T-helper 17 cell (primary cell): ENCODE results near the gene RPS2. TPM values are rescaled to one million over a fixed set of nuclear protein-coding genes. Genes with fewer than 3 reads are reported as not detected.
"Not testable (repeated sequence)": the region's sequence is repeated elsewhere in the genome, so short reads cannot be mapped to it uniquely, and the experiment has no call there.

ENCODE experiments used
- ATAC-seq: fragments of 150-1000 bp; cut with Tn5 transposase; 2 replicates; pipeline ENCODE4 v1.10.0; 2021; ENCODE audit warnings: mild to moderate bottlenecking, moderate library complexity
- DNase-seq, 3 donors: peaks; one replicate each; pipeline versions ENCODE4 v3.0.0 to v3.0.0-alpha.2; 2020 to 2021
- H3K9me3 ChIP-seq: one replicate; pipeline ENCODE4 v1.7.0; 2013; ENCODE audit warnings: low read length, mild to moderate bottlenecking; ENCODE audit not compliant: control insufficient read depth, poor library complexity, severe bottlenecking
- H3K27ac Mint-ChIP-seq: one replicate; pipeline ENCODE4 v1.8.0; 2022; ENCODE audit warnings: mild to moderate bottlenecking, moderate library complexity, mixed read lengths
- H3K27me3 Mint-ChIP-seq: one replicate; pipeline ENCODE4 v1.8.0; 2022; ENCODE audit warnings: mixed read lengths
- H3K36me3 Mint-ChIP-seq: one replicate; pipeline ENCODE4 v1.8.0; 2022; ENCODE audit warnings: low read depth, mixed read lengths
- H3K4me1 Mint-ChIP-seq: one replicate; pipeline ENCODE4 v1.8.0; 2022; ENCODE audit warnings: mild to moderate bottlenecking, mixed read lengths
- H3K4me3 Mint-ChIP-seq: one replicate; pipeline ENCODE4 v1.8.0; 2022; ENCODE audit warnings: mild to moderate bottlenecking, moderate library complexity, mixed read lengths
- total RNA-seq, 4 donors: library from RNA in 2 of 4; stranded (reverse) in 2 of 4; gene quantifications; one replicate each; pipeline ENCODE4 v1.2.3 and lab custom pipeline; 2022 to 2026

RPS2 gene
- total RNA-seq, 2 donors from 2014 or later, result 3,200 to 3,361 TPM

DNA sequence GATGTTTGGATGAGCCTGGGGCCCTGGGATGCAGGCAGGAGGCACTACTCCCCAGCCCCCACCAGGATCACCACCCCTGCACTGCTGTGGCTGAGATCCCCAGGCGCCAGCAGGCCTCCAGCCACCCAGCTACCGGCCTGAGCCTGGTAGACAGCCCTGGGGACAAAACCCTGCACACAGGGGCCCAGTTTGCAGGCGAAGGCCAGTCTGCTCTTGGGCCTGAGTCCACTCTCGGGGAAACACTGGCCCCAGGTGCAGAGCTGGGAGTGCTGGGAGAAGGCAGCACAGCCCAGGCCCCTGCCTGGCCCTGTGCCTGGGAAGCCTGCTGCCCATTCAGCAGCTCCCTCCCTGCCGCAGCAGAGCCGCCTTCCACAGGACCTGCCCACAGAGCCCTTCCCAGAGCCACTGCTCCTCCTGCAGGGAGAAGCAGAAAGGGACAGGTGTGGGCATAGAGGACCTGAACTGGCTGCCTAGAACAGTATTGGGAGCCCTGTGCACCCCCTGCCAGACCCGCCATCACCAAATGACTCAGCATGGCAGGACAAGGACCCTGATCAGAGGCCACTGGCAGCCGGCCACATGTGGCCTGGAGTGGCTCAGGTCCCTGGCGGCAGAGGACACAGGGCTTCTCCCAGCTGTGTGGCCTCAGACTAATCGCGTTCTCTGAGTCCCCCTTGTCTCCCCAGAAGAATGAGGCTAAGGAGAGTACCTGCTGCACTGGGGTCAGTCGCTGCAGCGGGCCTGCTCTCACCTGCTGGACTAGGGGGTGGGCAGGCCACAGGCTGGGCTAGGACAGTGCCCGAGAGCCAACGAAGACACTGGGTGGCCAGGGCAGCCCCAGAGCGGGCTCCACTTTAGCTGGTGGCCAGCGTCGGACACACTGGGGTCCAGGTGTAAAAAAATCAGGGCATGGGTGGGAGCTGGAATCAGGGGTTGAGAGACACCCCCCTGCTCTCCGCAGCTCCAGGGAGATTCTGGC, 32.3 kb downstream of the RPS2 start:
- Mint-ChIP-seq H3K27ac (peak overlapping the region; percentile 47), H3K27me3 (no peaks in the 10 kb centered on the region), H3K36me3 (no peaks in the 10 kb centered on the region), H3K4me1 (peaks cover 2% of the 10 kb centered on the region), H3K4me3 (no peak overlapping the region)
- ATAC-seq, result no peak
- H3K9me3 ChIP-seq, result no peaks in the 10 kb centered on the region
- no peak for DNase-seq

DNA sequence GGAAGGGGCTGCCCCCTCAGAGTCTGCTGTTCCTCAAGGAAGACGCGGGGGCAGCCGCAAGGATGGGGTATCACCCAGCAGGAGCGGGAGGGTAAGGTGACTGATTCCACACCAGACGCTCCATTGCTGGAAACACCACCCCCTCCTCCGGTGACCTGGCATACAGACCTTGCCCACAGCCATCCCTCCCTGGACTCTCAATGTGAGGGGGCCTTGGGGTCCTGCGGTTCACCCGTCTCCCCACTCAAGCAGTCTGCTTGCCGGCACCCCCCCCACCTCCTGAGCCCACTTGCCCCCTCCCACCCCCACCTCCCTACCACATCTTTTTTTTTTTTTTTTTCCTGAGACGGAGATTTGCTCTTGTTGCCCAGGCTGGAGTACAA, 34.3 kb downstream of the RPS2 start:
- no peaks in the 10 kb centered on the region for H3K27me3 Mint-ChIP-seq
- ATAC-seq (no peak), DNase-seq (no peak)
- peak overlapping the region; percentile 28 for H3K4me3 Mint-ChIP-seq
- peaks cover 2% of the 10 kb centered on the region for H3K4me1 Mint-ChIP-seq
- H3K36me3 Mint-ChIP-seq, result no peaks in the 10 kb centered on the region
- no peaks in the 10 kb centered on the region for H3K9me3 ChIP-seq
- H3K27ac Mint-ChIP-seq, result no peak overlapping the region

DNA sequence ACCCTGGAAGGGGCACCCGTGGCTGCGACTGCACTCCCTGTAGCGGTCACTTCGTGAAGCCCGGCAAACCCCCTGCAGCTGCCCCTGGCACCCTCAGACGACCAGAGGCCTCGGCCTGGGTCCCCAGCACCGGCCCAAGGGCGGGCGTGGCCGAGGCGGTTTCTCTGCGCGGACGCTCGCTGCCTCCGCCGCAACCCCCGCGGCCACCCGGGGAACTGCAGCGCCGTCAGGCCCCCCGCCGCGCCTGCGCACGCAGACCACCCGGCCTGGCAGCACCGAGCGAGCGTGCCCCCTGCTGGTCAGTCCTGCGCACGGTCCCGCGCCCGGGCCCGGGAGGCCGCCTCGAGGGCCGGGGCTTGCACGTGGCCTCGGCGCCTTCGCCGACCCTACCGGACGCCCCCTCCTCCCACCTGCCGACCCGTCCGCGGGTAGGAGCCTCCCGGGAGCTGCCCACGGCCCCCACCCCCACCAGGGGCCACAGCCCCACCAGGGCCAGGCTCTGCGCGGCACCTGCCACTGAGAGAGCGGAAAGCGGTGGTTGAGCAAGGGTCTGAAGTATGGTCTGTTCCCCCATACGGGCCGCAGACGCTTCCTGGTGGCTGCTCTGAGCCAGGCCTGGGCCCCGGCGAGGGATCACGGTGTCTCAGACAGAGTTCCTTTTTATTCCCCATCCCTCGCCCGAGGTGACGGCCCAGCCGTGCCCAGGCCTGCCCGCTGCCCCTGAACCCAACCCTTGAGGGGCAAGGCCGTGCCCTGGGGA, 34.9 kb downstream of the RPS2 start:
- Mint-ChIP-seq H3K27me3 (peaks cover 2% of the 10 kb centered on the region), H3K4me3 (peak overlapping the region; percentile 49), H3K36me3 (no peaks in the 10 kb centered on the region), H3K27ac (no peak overlapping the region), H3K4me1 (peaks cover 2% of the 10 kb centered on the region)
- DNase-seq (peak; percentile 87 to 97 (median 94)), ATAC-seq (peak; percentile 99)
- no peaks in the 10 kb centered on the region for H3K9me3 ChIP-seq

DNA sequence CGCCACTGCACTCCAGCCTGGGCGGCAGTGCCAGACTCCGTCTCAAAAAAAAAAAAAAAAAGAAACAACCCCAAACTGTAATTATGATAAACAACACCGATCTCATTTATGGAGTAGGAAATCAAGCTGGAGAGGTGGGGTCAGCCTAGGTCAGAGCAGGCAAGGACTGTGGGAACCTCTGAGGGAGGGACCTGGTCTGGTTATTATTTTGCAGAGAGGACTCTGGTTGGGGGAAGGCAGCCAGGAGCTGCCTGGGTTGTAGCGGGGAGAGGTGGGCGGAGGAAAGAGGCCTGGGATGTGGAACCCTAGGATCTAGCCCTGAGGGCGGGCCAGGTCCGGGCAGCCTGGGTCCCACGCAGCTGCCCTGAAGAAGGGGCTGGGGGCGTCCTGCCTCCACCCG, 35.5 kb downstream of the RPS2 start:
- ATAC-seq (peak; percentile 11), DNase-seq (no peak)
- H3K9me3 ChIP-seq, result no peaks in the 10 kb centered on the region
- Mint-ChIP-seq H3K4me1 (peaks cover 6% of the 10 kb centered on the region), H3K4me3 (peak overlapping the region; percentile 73), H3K36me3 (no peaks in the 10 kb centered on the region), H3K27me3 (peaks cover 9% of the 10 kb centered on the region), H3K27ac (no peak overlapping the region)

DNA sequence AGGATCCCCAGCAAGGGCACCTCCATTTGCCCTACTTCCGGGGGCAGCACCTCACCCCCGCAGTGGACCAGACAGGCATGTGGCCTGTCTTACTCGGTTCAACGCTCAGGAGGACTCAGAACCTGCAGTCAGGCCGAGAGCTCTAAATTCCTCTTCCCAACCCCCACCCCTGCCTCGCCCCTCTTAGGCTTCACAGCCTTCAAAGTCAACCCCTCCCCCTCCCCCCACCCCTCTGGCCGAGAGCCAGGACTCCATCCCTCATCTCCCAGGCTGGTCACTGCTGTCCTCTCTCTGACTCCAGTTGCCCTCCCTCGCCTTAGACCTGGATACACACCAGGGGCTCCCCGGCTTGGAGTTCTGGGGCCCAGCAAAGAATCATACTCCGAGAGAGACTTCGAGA, 38.4 kb downstream of the RPS2 start:
- Mint-ChIP-seq H3K27me3 (peaks cover 36% of the 10 kb centered on the region), H3K27ac (no peak overlapping the region), H3K36me3 (peaks cover under 1% of the 10 kb centered on the region), H3K4me3 (no peak overlapping the region), H3K4me1 (peaks cover 7% of the 10 kb centered on the region)
- H3K9me3 ChIP-seq, result no peaks in the 10 kb centered on the region
- ATAC-seq (no peak), DNase-seq (no peak)

DNA sequence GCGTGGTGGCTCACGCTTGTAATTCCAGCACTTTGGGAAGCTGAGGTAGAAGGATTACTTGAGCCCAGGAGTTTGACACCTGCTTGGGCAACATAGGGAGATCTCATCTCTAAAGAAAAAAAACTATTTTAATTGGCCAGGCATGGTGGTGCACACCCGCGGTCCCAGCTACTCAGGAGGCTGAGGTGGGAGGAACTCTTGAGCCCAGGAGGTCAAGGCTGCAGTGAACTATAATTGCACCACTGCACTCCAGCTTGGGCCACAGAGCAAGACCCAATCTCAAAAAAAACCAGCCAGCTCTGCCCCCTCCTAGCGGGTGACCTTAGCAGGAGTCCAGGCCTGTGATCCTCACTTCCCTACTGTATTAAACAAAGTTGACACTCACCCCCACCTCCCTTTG, 40.5 kb downstream of the RPS2 start:
- ATAC-seq (no peak), DNase-seq (no peak)
- H3K4me1 Mint-ChIP-seq, result peaks cover 7% of the 10 kb centered on the region
- H3K27me3 Mint-ChIP-seq, result peaks cover 48% of the 10 kb centered on the region
- no peak overlapping the region for H3K27ac Mint-ChIP-seq
- H3K9me3 ChIP-seq, result no peaks in the 10 kb centered on the region
- peaks cover 7% of the 10 kb centered on the region for H3K36me3 Mint-ChIP-seq
- H3K4me3 Mint-ChIP-seq, result no peak overlapping the region

DNA sequence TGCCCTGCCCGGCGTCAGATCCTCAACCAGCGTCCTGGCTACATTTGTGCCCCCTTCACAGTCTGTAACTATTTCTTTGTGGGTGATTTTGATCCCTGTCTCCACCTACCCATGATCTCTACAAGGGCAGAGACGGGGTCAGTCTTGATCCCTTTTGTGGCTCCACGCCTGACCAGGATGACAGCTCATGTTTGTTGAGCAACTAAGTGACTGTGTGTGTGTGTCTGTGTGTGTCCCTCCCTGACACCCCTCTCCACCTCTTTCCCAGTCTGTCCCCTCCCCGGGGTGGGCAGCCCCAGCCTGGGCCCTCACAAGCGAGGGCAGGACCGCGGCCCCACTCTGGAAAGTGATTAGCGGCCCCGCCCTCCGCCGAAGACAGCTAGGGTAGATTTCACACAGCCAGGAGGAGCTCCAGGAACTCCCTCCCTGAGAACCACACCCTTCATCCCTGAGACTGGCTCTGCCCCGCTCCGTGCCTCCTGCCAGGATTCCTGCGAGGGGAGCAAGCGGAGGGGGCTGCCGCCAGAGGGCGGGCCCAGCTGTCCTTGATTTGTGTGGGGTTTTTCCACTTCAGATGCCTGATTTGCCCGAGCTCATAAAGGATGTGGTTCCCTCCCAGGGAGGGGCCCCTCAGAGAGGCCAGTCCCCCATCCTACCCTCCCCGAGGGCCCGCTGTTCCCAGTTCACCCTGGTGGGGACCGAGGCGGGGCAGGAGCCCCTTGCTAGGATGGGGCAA, 41.2 kb downstream of the RPS2 start:
- no peaks in the 10 kb centered on the region for H3K9me3 ChIP-seq
- peaks cover 48% of the 10 kb centered on the region for H3K27me3 Mint-ChIP-seq
- peaks cover 7% of the 10 kb centered on the region for H3K36me3 Mint-ChIP-seq
- H3K4me3 Mint-ChIP-seq, result no peak overlapping the region
- DNase-seq (no peak), ATAC-seq (no peak)
- H3K4me1 Mint-ChIP-seq, result peaks cover 6% of the 10 kb centered on the region
- H3K27ac Mint-ChIP-seq, result no peak overlapping the region

DNA sequence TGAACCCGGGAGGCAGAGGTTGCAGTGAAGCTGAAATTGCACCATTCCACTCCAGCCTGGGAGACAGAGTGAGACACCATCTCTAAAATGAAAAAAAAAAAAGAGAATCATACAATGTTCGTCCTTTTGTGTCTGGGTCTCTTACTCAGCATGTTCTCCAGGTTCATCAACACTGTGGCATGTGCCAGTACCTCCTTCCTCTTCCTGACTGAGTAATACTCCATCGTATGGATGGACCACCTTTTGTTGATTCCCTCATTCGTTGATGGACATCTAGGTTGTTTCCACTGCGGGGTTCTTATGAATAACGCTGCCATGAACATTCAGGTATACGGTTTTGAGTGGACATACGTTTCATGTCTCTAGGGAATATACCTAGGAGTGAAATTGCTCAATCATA, 42.3 kb downstream of the RPS2 start:
- Mint-ChIP-seq H3K36me3 (peaks cover 7% of the 10 kb centered on the region), H3K27me3 (peaks cover 48% of the 10 kb centered on the region), H3K4me1 (peaks cover 6% of the 10 kb centered on the region), H3K27ac (no peak overlapping the region), H3K4me3 (no peak overlapping the region)
- DNase-seq (no peak), ATAC-seq (no peak)
- no peaks in the 10 kb centered on the region for H3K9me3 ChIP-seq

DNA sequence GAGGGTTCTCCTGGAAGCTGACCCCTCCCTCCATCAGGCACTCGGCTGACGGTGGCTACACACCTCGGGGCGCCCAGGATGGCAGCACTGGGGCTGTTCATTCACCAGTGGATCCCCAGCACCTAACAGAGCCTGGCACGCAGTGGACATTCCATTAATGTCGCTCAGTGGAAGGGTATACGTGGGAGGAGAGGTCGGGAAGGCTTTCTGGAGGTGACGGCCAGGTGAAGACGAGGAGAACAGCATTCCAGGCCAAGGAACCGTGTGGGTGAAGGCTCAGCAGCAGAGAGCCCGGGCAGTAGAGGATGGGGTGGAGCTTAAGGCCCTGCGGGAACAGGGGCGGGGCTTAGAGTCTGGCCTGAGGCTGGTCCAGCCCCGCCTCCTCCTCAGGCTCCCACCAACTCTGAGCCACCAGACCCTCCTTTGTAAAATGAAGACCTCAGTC, 43.9 kb downstream of the RPS2 start:
- no peaks in the 10 kb centered on the region for H3K9me3 ChIP-seq
- DNase-seq (no peak), ATAC-seq (no peak)
- H3K4me1 Mint-ChIP-seq, result peaks cover 8% of the 10 kb centered on the region
- H3K4me3 Mint-ChIP-seq, result no peak overlapping the region
- peaks cover 63% of the 10 kb centered on the region for H3K27me3 Mint-ChIP-seq
- peaks cover 7% of the 10 kb centered on the region for H3K36me3 Mint-ChIP-seq
- H3K27ac Mint-ChIP-seq, result no peak overlapping the region

DNA sequence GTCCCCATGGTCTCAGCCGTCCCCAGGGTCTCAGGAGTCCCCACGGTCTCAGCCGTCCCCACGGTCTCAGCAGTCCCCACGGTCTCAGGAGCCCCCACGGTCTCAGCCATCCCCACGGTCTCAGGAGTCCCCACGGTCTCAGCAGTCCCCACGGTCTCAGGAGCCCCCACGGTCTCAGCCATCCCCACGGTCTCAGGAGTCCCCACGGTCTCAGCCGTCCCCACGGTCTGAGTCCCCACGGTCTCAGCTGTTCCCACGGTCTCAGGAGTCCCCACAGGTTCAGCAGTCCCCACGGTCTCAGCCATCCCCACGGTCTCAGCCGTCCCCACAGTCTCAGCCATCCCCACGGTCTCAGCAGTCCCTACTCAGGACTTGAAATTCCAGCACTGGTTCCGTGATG, 44.5 kb downstream of the RPS2 start:
- H3K9me3 ChIP-seq, ATAC-seq, H3K27ac Mint-ChIP-seq, H3K4me3 Mint-ChIP-seq, DNase-seq, H3K4me1 Mint-ChIP-seq, H3K36me3 Mint-ChIP-seq: not testable (repeated sequence)
- peaks cover 70% of the 10 kb centered on the region for H3K27me3 Mint-ChIP-seq

DNA sequence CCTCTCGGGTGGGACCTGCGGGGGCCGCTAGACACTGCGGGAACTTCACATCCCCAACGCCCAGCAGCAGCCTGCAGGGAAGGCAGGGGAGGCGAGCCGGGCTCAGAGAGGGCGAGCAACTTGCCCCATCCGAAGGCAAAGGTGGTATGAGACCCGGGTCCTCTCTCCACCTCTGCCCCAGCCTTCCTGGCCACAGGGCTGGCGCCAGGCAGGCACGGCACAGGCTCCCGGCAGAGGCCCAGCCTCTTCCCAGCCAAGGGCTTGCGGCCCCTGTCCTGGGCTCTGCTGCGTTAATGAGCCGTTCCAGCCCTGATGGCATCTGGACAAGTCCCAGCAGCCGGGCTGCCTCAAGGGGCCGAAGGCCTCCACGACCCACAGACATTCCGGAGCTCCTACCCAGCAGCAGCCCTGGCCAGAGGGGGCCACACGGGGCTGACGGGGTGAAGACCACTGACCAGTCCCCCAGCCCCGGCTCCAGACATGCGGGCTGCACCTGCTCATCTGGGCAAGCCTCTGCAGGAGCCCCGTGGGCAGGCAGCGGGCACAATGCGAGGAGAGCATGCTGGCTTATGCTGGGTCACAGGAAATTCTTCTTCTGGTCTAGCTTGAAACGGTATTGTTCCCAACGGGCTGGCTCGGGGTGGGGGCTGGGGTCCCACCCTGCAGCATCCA, 45.2 kb downstream of the RPS2 start:
- H3K27ac Mint-ChIP-seq, result no peak overlapping the region
- H3K4me1 Mint-ChIP-seq, result peaks cover 8% of the 10 kb centered on the region
- no peaks in the 10 kb centered on the region for H3K9me3 ChIP-seq
- no peak overlapping the region for H3K4me3 Mint-ChIP-seq
- DNase-seq, result no peak
- H3K36me3 Mint-ChIP-seq, result peaks cover 7% of the 10 kb centered on the region
- peaks cover 68% of the 10 kb centered on the region for H3K27me3 Mint-ChIP-seq
- no peak for ATAC-seq

DNA sequence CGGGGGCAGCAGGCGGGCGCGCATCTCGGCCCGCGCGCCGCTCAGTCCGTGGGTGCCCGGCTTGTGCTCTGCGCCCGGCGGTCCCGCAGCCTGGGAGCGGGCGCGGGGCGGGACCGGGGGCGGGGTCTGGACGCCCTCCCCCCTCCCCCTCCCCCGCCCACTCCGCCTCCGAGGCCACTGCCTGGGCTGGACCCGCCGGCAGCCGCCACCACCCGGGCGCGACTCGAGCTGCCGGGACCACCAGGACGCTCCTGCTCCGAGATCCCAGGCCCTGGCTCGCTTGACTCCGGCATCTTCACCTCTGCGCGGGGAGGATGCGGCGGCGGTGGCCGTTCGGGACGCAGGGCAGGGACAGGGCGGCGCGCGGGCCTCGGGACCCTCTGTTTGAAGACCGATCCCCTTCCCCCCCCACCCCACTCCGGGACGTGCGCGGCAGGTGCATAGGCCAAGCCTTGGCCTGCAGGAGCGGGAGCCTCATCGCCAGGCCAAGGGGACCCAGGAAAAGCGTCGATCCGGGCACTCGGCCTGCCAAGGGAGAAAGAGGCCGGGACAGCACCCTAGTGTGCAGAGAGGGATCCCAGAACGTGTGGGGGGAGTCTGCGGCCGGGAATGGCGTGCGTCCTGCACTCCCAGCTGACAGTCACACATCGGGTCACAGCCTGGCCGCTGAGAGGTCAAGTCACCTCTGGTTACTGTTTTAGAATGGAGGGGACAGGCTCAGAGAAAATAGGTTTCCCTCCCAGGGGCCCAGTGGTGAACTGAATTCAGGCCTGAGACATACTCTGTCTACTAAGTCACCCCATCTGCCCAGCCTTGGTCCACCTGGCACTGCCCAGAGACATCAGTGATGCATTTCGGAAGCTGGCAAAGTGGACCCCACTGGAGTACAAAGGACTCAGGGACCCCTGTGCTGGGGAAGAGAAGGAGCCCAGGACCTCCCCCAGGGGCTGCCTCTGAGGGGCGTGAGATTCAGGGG, 46.0 kb downstream of the RPS2 start, which contains the start of gene HS3ST6:
HS3ST6 (minus strand) TSS at position 65 of the 976 bp plus-strand sequence. CDS start 92 bp downstream, outside the sequence.
- no peak for ATAC-seq
- Mint-ChIP-seq H3K4me1 (peaks cover 8% of the 10 kb centered on the region), H3K36me3 (peaks cover 7% of the 10 kb centered on the region), H3K4me3 (no peak within 1 kb of the TSS), H3K27ac (no peak within 1 kb of the TSS), H3K27me3 (peaks cover 60% of the 10 kb centered on the region)
- no peaks in the 10 kb centered on the region for H3K9me3 ChIP-seq
- DNase-seq, result no peak
